ENCODE data around the gene ARVCF. TPM values are rescaled to one million over a fixed set of nuclear protein-coding genes. Genes with fewer than 3 reads are reported as not detected.

The ARVCF gene
- polyA plus RNA-seq, 1 of the 3 experiments (the other 2 are of a cell fraction) = 27.4 TPM

GRCh38 chr22:20009582-20010306 lies 6.9 kb downstream of the ARVCF start (continued):
- no peak for TF ChIP-seq TEAD4 (IDR thresholded peaks at IDR 0.05; ENCODE audit: borderline replicate concordance, insufficient read depth)
- TF ChIP-seq, protein P1, sequence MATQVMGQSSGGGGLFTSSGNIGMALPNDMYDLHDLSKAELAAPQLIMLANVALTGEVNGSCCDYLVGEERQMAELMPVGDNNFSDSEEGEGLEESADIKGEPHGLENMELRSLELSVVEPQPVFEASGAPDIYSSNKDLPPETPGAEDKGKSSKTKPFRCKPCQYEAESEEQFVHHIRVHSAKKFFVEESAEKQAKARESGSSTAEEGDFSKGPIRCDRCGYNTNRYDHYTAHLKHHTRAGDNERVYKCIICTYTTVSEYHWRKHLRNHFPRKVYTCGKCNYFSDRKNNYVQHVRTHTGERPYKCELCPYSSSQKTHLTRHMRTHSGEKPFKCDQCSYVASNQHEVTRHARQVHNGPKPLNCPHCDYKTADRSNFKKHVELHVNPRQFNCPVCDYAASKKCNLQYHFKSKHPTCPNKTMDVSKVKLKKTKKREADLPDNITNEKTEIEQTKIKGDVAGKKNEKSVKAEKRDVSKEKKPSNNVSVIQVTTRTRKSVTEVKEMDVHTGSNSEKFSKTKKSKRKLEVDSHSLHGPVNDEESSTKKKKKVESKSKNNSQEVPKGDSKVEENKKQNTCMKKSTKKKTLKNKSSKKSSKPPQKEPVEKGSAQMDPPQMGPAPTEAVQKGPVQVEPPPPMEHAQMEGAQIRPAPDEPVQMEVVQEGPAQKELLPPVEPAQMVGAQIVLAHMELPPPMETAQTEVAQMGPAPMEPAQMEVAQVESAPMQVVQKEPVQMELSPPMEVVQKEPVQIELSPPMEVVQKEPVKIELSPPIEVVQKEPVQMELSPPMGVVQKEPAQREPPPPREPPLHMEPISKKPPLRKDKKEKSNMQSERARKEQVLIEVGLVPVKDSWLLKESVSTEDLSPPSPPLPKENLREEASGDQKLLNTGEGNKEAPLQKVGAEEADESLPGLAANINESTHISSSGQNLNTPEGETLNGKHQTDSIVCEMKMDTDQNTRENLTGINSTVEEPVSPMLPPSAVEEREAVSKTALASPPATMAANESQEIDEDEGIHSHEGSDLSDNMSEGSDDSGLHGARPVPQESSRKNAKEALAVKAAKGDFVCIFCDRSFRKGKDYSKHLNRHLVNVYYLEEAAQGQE (IDR thresholded peaks at IDR 0.05; ENCODE audit: low read depth, low read length) = no peak
- TF ChIP-seq USF2 (IDR thresholded peaks at IDR 0.05; ENCODE audit: borderline replicate concordance, low read depth, low read length) = no peak
- TF ChIP-seq YY1 (IDR thresholded peaks at IDR 0.05; ENCODE audit: low read depth) = no peak
- TF ChIP-seq TAF1 (IDR thresholded peaks at IDR 0.05; ENCODE audit: borderline replicate concordance, low read depth, low read length) = no peak
- no peak for TF ChIP-seq FOXM1 (IDR thresholded peaks at IDR 0.05; ENCODE audit: low read depth)

DNA sequence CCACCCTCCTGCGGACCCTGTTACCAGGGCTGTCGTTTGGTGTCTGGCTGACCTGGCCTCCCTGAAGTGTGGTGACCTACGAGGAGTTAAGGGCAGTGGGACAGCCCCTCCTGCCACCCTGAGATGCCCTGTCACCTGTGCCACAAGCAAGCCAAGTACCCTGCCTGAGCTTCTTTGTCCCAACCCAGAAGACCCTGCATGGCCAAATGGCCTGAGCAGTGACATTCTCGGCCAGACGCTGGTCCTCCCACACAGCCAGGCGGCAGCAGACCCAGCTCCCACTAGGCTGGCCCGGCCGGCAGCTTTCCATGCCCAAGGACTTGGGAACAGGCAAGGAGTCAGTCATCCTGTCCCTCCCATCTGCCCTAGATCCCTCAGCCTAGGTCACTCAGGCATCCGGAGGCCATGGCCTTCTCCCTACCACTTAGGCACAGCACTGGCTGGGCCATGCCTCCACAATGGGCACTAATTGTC lies 7.6 kb downstream of the ARVCF start:
- TF ChIP-seq, protein P2, sequence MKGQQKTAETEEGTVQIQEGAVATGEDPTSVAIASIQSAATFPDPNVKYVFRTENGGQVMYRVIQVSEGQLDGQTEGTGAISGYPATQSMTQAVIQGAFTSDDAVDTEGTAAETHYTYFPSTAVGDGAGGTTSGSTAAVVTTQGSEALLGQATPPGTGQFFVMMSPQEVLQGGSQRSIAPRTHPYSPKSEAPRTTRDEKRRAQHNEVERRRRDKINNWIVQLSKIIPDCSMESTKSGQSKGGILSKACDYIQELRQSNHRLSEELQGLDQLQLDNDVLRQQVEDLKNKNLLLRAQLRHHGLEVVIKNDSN (IDR thresholded peaks at IDR 0.05; ENCODE audit: borderline replicate concordance, low read depth) = no peak
- TF ChIP-seq ELF1 (IDR thresholded peaks at IDR 0.05) = no peak
- no peak for TF ChIP-seq TAF1 (IDR thresholded peaks at IDR 0.05; ENCODE audit: borderline replicate concordance, low read depth, low read length)
- TF ChIP-seq EP300 (IDR thresholded peaks at IDR 0.05; ENCODE audit: borderline replicate concordance in 1 of 2, low read depth in 1 of 2, low read length in 1 of 2) = no peak
- no peak for TF ChIP-seq MEF2A (IDR thresholded peaks at IDR 0.05; ENCODE audit: borderline replicate concordance, low read depth)
- TF ChIP-seq USF2 (IDR thresholded peaks at IDR 0.05; ENCODE audit: borderline replicate concordance, low read depth, low read length) = no peak
- TF ChIP-seq GABPA (IDR thresholded peaks at IDR 0.05; ENCODE audit: low read depth) = no peak
- no peak for TF ChIP-seq NFIC (IDR thresholded peaks at IDR 0.05; ENCODE audit: borderline replicate concordance)
- no peak for TF ChIP-seq NRF1 (IDR thresholded peaks at IDR 0.05; ENCODE audit: low read depth, low read length)
- TF ChIP-seq SMC3 (IDR thresholded peaks at IDR 0.05; ENCODE audit: low read depth, low read length) = no peak
- no peak for TF ChIP-seq JUND (IDR thresholded peaks at IDR 0.05)
- TF ChIP-seq SIN3A (IDR thresholded peaks at IDR 0.05; ENCODE audit: borderline replicate concordance, low read depth, low read length) = no peak
- TF ChIP-seq GATA2 (CRISPR knock-in tag; IDR thresholded peaks at IDR 0.05) = no peak
- no peaks in the 10 kb centered on the region for H3K9me2 ChIP-seq
- no peaks in the 10 kb centered on the region for H3K27me3 ChIP-seq (ENCODE audit: insufficient read depth)
- no peak overlapping the region for H3K4me3 ChIP-seq (ENCODE audit: low read depth in 2 of 2, low read length in 1 of 2)
- peaks cover 0 to 67% of the 10 kb centered on the region in 2 experiments; a peak in 2 of 4 replicates for H3K4me1 ChIP-seq (ENCODE audit: control insufficient read depth in 1 of 2, insufficient read depth in 2 of 2, low read depth in 1 of 2, low read length in 1 of 2)
- POLR2A ChIA-PET = interaction anchor here (1.3 to 2.6 kb wide), 3 partner anchors 10 to 23 kb away, joined by 6 to 10 read pairs (median 9); no protein-coding TSS in a partner anchor
- peaks cover 0 to 10% of the 10 kb centered on the region in 2 experiments for H3K36me3 ChIP-seq (replicated peaks in 1 of 2; ENCODE audit: control insufficient read depth in 1 of 2, insufficient read depth in 2 of 2, low read length in 1 of 2)
- peak; percentile 53 for DNase-seq
- no peaks in the 10 kb centered on the region for H4K20me1 ChIP-seq (ENCODE audit: insufficient read depth)
- H3K9ac ChIP-seq = no peak overlapping the region
- CTCF ChIA-PET = interaction anchor here (1.5 to 8.9 kb wide), 5 partner anchors 10 to 41 kb away, joined by 3 to 501 read pairs (median 70); partner anchors contain the start of gene TANGO2
- no peak overlapping the region for H3K4me2 ChIP-seq
- H3K79me2 ChIP-seq (ENCODE audit: insufficient read depth) = no peaks in the 10 kb centered on the region
- H2AFZ ChIP-seq (ENCODE audit: low read depth) = no peak overlapping the region
- no peaks in the 10 kb centered on the region for H3F3A ChIP-seq (replicated peaks; ENCODE audit: insufficient read depth)
- H3K9me3 ChIP-seq = peaks cover 8% of the 10 kb centered on the region; the same call in 1 of the 2 replicates
- peak overlapping the region in 1 of 2 experiments; percentile 99; a peak in 3 of 4 replicates for H3K27ac ChIP-seq (ENCODE audit: low read depth in 2 of 2, low read length in 1 of 2)
- WGBS (ENCODE audit: low lambda C conversion rate) = 76% methylated on average over 7 of the region's 9 CpGs

Measured in SK-N-SH (cell line).